RWPE1 (cell line): Measurements from ENCODE around the gene LHX1.

ENCODE experiments used
- CTCF ChIA-PET: fragments of 350-600 bp; sonication (Branson Sonifier 250); formaldehyde crosslinking; extraction: SDS; loops from one replicate; lab custom pipeline; 2021; lab: Yijun Ruan, JAX
- POLR2A ChIA-PET: fragments of 400-600 bp; formaldehyde crosslinking; extraction: SDS; loops from one replicate; lab custom pipeline; 2020; ENCODE audit warnings: antibody characterized with exemption; ENCODE audit not compliant: low non-redundant PET; lab: Yijun Ruan, JAX
- DNase-seq: peaks from one replicate; pipeline ENCODE4 v3.0.0; 2012; ENCODE audit warnings: low spot score
- H3K27ac ChIP-seq: fragments of 450-650 bp; 2 replicates; pipeline ENCODE4 v1.5.1; 2017
- CTCF ChIP-seq: fragments of 450-650 bp; conservative IDR thresholded peaks from 2 replicates; pipeline ENCODE4 v1.5.1; 2017; ENCODE audit warnings: low read depth, mild to moderate bottlenecking

LHX1 gene

GRCh38 chr17:36989173-36989572 is 51.9 kb downstream of the LHX1 start:
- ChIA-PET POLR2A (no interaction called here), CTCF (interaction anchor here (0.7 to 1.4 kb wide), 3 partner anchors 9 to 16 kb away, joined by 3 to 8 read pairs (median 4); no protein-coding TSS in a partner anchor)
- TF ChIP-seq CTCF, result no peak
- no peak for DNase-seq
- H3K27ac ChIP-seq, result no peak overlapping the region

GRCh38 chr17:36992701-36993100 is 55.4 kb downstream of the LHX1 start:
- no peak overlapping the region for H3K27ac ChIP-seq
- no peak for TF ChIP-seq CTCF
- ChIA-PET POLR2A (no interaction called here), CTCF (no interaction called here)
- no peak for DNase-seq

- no peak for TF ChIP-seq CTCF
- no peak for DNase-seq
- POLR2A ChIA-PET, result no interaction called here
- no peak overlapping the region for H3K27ac ChIP-seq
- CTCF ChIA-PET, result no interaction called here
These were observed 56.0 kb downstream of the LHX1 start for GRCh38 chr17:36993227-36993626.
